ENCODE data around the gene PLSCR1.

DNA sequence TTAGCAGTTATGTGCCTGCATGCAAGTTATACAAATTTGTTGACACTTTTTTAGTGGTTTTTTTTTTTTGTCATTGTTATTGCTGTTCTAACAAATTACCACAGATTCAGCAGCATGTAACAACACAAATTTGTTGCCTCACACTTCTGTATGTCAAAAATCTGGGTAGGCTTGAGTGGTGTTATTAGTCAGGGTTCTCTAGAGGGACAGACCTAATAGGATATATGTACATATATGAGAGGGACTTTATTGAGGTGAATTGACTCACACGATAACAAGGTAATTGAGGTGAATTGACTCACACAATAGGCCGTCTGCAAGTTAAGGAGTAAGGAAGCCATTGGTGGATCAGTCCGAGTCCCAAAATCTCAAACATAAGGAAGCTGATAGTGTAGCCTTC lies 15.0 kb upstream of the PLSCR1 start:
- TF ChIP-seq, protein P1, sequence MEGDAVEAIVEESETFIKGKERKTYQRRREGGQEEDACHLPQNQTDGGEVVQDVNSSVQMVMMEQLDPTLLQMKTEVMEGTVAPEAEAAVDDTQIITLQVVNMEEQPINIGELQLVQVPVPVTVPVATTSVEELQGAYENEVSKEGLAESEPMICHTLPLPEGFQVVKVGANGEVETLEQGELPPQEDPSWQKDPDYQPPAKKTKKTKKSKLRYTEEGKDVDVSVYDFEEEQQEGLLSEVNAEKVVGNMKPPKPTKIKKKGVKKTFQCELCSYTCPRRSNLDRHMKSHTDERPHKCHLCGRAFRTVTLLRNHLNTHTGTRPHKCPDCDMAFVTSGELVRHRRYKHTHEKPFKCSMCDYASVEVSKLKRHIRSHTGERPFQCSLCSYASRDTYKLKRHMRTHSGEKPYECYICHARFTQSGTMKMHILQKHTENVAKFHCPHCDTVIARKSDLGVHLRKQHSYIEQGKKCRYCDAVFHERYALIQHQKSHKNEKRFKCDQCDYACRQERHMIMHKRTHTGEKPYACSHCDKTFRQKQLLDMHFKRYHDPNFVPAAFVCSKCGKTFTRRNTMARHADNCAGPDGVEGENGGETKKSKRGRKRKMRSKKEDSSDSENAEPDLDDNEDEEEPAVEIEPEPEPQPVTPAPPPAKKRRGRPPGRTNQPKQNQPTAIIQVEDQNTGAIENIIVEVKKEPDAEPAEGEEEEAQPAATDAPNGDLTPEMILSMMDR (IDR thresholded peaks at IDR 0.05), result no peak
- no peak for TF ChIP-seq POLR2A (IDR thresholded peaks at IDR 0.05)
